HG02763 (cell line): ENCODE results near the gene SLC38A2.
"Not testable (repeated sequence)": the region's sequence is repeated elsewhere in the genome, so short reads cannot be mapped to it uniquely, and the experiment has no call there.

Experiments used
- ATAC-seq: cut with Tn5 transposase; IDR thresholded peaks from one replicate; pipeline ENCODE4 v1.9.1; 2021; ENCODE audit warnings: mild to moderate bottlenecking, moderate library complexity; ENCODE audit not compliant: unreplicated experiment

Gene SLC38A2

GRCh38 chr12:46332260-46332659, 40.3 kb downstream of the SLC38A2 start:
- no peak for ATAC-seq

- ATAC-seq = not testable (repeated sequence)
These were observed 47.5 kb downstream of the SLC38A2 start for GRCh38 chr12:46325075-46325474.

GRCh38 chr12:46320731-46321130, 51.8 kb downstream of the SLC38A2 start:
- ATAC-seq = no peak

- ATAC-seq = no peak
These were observed 54.5 kb downstream of the SLC38A2 start for GRCh38 chr12:46318037-46318436.
